Activated T-helper 9 cell treated with anti-CD3 and anti-CD28 coated beads, Interleukin-2, amount 50 U/mL, for 16 hours (primary cell): ENCODE results near the gene RHD.
A peak's percentile ranks its signal among the peaks of the same experiment; 100 is the strongest.
"Not testable (repeated sequence)": the region's sequence is repeated elsewhere in the genome, so short reads cannot be mapped to it uniquely, and the experiment has no call there.

Source experiments
- DNase-seq: peaks from one replicate; pipeline ENCODE4 v3.0.0-alpha.2; 2020; ENCODE audit warnings: low read depth

Gene RHD

DNA sequence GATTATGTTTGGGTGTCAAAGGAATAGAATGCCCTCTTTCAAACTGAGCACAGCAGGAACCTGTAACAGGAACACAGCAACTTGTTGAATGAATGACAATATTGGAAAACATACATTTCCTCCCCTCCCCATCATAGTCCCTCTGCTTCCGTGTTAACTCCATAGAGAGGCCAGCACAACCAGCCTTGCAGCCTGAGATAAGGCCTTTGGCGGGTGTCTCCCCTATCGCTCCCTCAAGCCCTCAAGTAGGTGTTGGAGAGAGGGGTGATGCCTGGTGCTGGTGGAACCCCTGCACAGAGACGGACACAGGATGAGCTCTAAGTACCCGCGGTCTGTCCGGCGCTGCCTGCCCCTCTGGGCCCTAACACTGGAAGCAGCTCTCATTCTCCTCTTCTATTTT is at the start of gene RHD:
RHD (plus strand) TSS at position 272 of the 400 bp plus-strand sequence; CDS start at position 311, 39 bp downstream.
- DNase-seq, result not testable (repeated sequence)

DNA sequence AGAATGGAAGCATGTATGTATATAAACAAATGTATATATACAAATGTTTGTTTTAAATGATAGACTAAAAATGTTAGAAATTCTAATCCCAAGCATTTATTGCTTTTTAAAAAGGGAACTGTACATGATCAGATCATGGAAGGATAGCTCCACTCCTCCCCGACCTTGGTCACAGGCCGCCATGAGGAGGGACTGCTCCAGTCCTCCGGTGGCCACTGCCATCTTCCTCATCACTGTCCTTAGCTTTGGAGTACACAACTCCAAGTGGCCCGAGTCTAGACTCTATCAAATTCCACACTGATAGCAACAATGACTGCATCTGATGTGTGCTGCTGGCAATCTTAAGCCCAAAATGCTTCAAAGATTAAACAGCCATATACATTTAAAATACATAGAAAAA is 49.7 kb upstream of the RHD start:
- DNase-seq, result no peak

DNA sequence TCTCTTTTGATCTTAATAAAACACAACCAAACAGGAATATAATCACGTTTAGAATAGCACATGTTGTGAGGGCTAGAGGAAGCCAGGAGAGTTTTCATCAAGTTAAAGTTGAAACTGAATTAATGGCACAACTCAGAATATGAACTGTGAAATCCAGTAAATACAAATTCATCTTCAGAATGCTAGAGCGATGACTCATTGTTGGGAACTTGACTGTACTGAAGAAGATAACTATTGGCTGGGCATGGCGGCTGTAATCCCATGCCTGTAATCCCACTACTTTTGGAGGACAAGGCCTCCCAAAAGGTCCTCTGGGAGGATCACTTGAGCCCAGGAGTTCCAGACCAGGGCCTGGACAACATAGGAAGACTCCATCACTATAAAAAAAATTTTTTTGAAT is 48.8 kb upstream of the RHD start:
- no peak for DNase-seq

DNA sequence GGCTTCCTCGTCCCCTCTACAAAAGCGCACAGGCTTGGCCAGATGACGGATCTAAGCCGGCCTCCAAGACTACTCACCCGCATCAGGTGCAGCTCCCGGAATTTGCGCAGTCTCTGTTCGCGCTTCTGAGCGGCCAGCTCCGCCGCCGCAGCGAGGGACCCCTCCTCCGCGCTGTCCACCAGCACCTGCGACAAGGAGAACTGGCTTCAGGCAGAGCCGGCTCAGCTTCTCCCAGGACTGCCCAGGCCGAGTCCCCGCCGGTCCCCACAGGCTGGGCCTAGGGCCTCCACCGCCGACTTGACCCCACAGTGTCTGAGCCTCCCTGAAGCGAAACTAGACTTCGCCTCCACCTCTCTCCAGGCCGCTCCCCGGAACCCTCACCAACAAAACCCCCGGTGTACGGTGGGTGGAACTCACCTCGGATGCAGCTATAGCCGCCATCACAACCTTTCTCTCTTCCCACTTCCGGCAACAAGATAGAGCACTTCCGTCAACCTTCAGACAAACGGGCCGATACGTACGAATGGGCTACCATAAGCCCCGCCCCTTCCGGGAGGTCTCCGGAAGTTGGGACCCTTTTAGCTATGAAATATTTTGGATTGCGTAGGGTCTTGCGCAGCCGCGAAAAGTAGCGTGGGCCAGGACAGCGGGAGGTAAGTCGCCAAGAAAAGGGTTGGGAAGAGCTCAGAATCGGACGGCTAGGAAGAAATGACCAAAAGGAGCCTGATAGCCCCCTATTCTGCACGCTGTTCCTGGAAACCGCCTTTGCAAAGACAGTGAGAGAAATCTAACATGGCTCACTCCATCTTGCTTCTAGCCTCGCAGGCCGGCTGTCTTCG is 40.1 kb upstream of the RHD start, which contains the start of gene SYF2:
SYF2 (minus strand) TSS at position 476 of the 839 bp plus-strand sequence; CDS start at position 441, 35 bp downstream.
- DNase-seq, result peak; percentile 83

DNA sequence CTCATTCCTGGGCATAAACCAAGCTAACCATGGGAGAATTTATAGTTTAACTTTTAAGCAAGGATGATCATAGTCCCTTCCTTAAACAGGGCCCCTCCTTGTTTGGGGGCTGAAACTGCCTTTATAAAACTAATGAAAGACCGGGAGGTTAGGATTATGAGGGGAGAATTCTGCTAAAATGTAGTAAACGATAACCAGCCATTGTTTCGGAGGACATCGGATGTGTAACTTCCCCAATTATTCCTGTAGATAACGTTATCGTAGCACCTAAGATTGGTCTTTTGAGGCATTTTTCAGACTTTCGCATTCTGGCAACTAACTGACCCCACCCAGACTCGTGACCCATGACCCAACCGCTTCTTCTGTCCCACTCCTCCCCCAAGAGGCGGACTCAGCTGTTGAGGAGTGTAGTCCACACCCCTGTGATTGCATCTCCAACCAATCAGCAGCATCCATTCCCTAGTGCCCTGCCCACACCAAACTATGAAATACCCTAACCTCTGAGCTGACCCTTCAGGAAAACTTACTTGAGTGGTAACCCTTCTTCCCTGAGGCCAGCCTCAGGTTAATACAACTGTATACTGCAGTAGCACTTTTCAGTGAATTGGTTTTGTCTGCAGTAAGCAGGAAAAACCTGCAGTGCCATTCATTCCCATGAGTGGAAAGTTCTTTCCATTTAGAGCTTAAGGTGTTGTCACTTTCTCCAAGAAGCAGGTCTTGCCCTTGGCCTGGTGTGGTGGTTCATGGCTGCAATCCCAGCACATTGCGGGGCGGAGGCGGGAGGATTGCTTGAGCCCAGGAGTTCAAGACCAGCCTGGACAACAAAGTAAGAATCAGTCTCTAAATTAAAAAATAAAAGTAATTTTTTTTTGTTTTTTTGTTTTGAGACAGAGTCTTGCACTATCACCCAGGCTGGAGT is 39.2 kb upstream of the RHD start:
- peak; percentile 16 for DNase-seq

DNA sequence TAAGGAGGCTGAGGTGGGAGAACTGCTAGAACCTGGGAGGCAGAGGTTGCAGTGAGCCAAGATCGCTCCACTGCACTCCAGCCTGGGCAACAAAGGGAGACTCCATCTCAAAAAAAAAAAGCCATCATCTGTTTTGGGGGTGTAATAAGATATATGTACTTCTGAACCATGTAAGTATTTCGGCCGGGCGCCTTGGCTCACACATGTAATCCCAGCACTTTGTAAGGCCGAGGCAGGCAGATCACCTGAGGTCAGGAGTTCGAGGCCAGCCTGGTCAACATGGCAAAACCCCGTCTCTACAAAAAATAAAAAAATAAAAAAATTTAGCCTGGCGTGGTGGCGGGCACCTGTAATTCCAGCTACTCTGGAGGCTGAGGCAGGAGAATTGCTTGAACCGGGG is 36.9 kb upstream of the RHD start:
- not testable (repeated sequence) for DNase-seq

DNA sequence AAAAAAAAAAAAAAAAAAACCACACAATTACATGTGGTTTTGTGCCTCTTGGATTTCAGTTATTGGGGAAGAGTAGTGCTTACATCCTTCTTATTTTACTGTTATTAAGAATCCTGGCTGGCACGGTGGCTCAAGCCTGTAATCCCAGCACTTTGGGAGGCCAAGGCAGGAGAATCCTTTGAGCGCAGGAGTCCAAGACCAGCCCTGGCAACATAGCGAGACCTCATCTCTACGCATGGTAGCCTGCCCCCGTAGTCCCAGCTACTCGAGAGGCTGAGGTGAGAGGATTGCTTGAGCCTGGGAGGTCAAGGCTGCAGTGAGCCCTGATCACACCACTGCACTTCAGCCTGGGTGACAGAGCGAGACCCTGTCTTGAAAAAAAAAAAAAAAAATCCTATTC is 36.0 kb upstream of the RHD start:
- DNase-seq, result not testable (repeated sequence)

DNA sequence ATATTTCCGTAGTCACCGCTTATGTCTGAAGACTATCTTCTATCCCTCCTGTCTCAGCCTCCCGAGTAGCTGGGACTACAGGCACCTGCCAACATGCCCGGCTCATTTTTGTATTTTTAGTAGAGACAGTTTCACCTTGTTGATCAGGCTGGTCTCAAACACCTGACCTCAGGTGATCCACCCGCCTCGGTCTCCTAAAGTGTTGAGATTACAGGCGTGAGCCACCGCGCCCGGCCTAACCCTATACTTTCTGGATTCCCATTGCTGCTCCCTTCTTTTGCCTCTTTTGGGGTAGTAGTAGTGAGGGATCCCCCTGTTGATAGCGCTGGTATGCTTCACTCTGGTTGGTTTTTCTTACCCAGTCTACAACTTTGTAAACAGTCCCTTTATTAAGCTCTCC is 34.3 kb upstream of the RHD start:
- no peak for DNase-seq

DNA sequence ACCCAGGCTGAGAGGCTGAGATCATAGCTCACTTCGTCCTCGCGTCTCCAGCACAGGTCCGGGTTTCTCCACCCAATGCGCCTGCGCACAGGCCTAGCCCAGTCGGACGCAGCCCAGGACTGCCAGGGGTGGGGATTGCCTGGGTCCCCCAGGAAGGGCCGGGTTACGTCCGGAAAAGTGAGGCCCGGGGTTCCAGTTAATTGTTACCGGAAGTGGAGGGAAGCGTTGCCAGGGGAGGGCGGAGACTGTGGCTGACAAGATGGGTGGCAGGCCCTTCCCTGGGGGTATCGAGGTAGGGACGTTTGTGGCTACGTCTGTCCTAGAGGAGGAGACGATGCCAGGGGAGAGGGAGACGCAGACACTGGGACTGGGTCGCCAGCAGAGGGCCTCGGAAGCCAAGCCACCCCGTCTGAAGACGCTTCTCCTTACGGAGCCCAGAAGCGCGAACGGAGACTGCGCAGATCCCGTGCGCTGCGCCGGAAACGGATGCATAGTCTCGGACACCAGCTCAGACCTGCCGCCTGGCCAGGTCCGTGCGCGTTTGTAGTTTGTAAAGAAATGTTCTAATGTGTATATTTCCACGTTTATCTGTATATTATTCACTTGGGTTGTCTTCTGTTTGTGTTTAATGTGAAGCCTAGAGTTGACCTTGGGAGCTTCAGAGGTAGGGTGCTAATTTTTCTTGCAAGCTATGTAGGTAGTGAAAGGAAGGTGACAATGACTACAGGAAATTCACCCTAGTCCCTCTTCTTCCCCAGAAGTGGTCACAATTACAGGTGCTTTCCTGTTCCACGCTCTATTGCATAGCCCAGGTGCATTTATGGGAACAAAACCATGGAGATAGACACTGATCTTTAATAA is 32.4 kb upstream of the RHD start:
- DNase-seq, result peak; percentile 80

DNA sequence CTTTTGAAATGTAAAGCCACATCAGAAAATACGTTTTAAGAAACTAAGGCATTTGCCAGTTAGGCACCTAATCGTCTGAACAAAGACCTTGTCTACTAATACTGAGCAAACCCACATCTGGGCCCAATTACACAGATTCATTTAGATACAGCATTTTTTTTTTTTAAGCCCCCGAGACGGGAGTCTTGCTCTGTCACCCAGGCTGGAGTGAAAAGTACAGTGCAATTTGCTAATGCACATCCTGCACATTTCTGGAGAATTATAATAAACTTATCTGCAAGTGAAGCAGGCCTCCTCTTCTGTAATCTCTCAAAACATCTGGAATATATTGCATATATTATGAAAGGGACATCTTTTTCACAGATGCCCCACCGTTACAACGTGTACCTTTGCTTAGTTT is 28.4 kb upstream of the RHD start:
- no peak for DNase-seq

DNA sequence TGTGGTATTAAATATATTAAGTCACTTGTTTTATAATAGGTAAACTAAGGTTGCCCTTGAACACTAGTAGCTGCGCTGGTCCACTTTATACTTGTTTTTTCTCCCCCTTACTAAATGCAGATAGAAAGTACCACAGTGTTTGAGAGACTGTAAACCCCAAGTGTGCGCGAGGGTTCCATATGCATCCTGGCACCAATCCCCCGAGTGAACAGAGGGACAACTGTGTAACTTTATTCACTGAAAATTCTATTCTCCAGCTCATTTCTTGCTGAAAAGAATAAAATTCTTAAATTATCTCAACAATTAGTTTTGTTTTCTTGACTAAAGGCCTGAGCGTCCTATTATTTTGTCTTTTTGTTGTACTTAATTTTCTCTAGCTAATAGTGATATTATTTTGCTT is 26.9 kb upstream of the RHD start:
- DNase-seq, result no peak

DNA sequence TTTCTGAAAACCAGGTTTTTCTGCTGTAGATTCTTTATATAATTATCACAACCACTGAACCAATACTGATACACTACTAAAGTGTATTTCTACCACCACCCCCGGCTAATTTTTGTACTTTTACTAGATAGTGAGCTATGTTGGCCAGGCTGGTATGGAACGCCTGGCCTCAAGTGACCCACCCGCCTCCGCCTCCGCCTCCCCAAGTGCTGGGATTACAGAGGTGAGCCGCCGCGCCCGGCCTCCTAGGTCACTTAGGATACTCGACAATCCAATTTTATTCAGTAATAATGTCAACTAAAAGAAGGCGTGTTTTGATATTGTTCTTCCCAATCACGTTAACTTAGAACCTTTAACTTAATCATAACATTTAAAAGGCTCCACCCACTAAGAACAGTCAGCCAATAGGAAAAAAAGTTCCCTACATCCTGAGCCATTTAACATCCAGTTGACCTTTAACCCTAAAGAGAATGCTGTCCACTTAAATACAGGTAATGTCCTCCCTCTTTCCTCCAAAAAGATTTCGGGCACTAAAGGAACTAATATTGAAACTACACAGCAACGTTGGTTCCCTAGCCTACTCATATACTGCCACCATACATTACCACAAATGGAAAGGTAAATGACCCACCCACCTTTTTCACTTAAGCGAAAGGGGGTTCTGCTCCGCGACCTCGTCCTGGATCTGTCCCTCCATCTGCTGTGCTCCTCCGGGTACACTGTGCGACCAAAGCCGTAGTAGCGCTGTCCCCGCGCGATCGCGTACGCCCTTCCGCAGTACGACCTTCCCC is 26.3 kb upstream of the RHD start:
- DNase-seq, result no peak

DNA sequence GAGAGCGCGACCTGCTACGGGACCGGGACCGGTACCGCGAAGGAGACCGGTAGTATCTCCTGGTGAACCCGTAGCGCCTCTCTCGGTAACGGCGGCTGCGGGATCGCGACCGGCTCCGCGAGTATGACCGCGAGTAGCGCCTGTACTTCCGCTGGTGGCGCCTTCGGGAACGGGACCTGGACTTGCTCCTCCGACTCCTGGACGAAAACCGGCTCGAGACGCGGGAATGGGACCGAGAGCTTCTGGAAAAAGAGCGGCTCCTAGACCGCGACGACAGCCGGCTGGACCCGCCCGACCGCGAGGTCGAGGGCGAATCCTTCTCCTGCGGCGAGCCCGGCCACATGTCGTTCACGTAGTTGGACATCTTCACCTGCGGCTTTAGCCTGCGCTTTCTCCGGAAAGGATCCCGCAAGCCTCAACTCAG is 25.7 kb upstream of the RHD start:
- no peak for DNase-seq

DNA sequence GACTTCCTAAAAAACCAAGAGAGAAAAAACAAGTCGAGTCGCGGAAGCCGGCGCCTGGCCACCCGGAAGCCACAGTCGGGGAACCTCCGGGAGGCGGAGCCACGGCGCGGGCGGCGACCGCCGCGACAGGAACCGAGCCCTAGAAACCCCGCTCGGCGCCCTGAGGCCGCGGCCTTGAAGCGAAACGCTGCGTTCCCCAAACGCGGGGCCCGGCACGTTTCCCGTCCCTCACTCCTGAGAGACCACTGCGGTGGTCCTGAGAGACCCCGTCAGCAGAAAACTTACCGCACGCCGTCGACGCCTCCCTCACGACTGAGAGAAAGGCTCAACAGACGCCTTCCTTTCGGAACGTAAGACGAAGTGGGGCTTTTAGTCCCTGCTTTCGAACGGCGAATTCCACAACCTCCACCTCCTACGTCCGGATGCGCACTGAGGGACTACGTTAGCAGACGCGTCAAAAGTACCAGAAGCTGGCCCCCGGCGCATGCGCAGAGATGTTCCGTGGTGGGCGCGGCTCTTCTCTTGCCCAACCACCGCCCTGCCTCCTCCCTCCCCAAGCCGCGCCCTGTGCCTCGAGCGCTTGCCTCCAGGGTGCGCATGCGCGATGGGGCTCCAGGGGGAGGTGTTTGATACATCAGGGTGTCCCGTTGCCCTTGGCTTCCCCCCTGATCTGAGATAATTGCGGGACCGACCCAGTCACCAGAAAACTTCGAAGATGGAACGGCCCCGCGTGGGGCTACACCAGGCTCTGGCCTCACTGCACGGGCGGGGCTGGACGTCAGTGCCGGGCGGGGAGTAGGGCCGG is 25.1 kb upstream of the RHD start, which contains the start of gene RSRP1:
RSRP1 (minus strand) TSS at position 431 of the 805 bp plus-strand sequence. CDS start 491 bp downstream, outside the sequence.
- peak; percentile 100 for DNase-seq

DNA sequence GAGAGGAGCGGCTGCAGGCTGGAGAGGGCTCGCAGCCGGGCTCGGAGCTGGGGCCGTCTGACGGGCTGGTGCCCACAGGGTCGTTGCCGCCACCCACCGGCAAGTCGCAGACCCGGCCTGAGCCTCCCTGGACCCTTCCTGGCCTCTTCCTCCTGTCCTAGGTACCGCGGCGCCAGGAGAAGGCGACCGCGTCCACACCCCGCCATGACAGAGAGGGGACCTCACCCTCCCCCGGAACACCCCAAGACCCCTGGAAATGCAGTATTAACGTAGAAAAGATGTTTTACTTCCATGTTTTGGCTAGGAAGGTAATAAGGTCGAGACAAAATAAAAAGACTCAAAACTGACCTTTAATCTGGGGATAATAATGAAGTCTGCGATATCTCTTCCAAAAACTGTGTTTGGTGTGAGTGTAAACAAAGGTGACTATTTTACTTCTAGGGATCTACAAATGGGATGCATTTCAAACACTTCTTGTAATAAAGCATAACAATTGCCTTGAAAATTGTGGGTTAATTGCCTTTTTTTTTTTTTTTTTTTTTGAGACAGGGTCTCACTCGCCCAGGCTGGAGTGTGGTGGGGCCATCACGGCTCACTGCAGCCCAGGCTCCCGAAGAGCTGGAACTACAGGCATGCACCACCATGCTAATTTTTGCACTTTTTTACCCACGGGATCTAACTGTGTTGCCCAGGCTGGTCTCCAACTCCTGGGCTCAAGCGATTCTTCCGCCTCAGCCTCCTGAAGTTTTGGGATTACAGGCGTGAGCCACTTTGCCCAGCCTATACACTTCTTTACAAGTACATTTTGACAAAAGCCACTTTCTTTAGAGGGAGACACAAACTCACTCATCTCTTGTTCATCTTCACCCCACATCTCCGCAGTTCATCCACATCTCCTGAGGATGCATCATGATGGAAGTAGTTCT is 24.2 kb upstream of the RHD start:
- no peak for DNase-seq

DNA sequence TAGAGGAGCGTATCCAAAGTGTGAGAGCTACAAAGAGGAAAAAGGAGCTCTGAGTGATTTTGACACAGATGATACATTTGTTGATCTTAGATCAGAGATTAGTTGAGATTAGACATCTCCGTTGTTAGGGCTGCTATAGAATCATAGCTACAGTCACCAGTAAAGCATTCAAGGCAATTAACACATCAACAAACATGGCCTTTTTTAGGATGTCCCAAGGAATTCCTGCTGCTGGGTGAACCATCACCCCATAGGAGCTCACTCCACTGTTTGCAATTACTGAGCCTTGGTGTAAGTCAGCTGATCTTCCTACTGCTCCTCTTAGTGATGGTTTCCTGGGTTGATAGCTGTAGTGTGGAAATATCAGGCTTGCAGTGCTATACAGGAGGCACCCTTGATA is 18.4 kb upstream of the RHD start:
- DNase-seq, result no peak

DNA sequence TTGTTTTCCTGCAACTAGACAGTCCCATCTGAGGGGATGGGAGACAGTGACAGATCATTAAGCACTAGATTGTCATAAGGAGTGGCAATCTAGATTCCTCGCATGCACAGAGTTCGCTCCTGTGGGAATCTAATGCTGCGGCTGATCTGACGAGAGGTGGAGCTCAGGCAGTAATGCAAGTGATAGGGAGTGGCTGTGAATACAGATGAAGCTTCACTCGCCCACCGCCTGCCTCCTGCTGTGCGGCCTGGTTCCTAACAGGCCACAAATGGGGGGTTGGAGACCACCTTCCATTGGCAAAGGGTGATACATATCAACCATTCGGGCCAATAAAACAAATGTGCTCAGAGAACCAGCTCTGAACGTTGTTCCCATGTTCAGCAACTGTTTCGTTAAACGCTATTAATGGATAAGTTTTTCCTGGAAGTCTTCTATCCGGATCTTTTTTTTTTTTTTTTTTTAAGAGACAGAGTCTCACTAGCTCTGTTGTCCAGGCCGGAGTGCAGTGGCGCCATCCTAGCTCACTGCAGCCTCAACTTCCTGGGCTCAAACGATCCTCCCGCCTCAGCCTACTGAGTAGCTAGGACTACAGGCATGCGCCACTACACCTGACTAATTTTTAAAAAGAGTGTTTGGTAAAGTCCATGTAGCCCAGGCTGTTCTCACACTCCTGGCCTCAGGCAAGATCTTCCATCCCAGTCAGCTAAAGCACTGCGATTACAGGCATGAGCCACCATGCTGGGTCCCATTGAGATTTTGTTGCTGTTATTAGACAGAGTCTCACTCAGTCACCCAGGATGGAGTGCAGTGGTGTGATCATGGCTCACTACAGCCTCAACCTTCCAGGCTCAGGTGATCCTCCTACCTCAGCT is 16.4 kb upstream of the RHD start:
- no peak for DNase-seq

DNA sequence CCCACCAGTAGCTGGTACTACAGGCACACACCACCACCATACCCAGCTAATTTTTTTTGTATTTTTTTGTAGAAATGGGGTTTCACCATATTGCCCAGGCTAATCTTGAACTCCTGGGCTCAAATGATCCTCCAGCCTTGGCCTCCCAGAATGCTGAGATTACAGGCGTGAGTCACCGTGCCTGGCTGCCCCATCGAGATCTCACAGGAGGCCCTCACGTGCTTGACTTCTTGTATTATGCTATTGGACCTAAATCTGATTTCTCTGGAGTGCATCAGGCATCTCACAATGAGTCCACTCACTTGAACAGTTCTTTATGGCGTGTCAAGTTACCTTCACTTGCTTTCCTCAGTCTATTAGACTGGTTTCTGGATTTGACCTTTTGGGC is 15.7 kb upstream of the RHD start:
- DNase-seq, result no peak
